ENCODE results near the gene BLZF1. TPM values are rescaled to one million over a fixed set of nuclear protein-coding genes. Genes with fewer than 3 reads are reported as not detected.

BLZF1 gene
- total RNA-seq, 1 experiment from 2014 or later, result 19.6 TPM

- Histone ChIP-seq H3K4me1 (ENCODE audit: control insufficient read depth, insufficient read depth, low read length) (peaks cover 2% of the 10 kb centered on the region; the same call in 1 of the 2 replicates), H3K27ac (ENCODE audit: low read length) (no peak overlapping the region; the same call in 1 of the 2 replicates), H3K27me3 (ENCODE audit: control insufficient read depth, insufficient read depth, low read length) (no peaks in the 10 kb centered on the region), H3K36me3 (ENCODE audit: control insufficient read depth, insufficient read depth, low read length) (no peaks in the 10 kb centered on the region), H3K9me3 (ENCODE audit: control insufficient read depth, insufficient read depth, low read depth, low read length) (no peaks in the 10 kb centered on the region), H3K4me3 (ENCODE audit: low read depth in 2 of 2, low read length in 2 of 2) (no peak overlapping the region)
- intact Hi-C loops (cut with micrococcal nuclease; ENCODE audit: unreplicated experiment), result no loop called here
- in situ Hi-C loops (cut with HindIII; ENCODE audit: low pct_unique_long_range_greater_than_20kb, low sequenced_read_pairs), result no loop called here
- ChIA-PET POLR2A (no interaction called here), CTCF (no interaction called here)
- ATAC-seq, result peak; percentile 62; the same call in 1 of the 2 replicates
- BruUV-seq (replicated peaks), result no TSS peak
- DNase-seq (ENCODE audit: low read depth, low spot score), result no peak
- no peak for TF ChIP-seq POLR2AphosphoS5 (IDR thresholded peaks at IDR 0.05; ENCODE audit: low read depth, low read length)
- no peak for TF ChIP-seq SIN3A (IDR thresholded peaks at IDR 0.05; ENCODE audit: borderline replicate concordance, insufficient read depth, low read depth, low read length)
- TF ChIP-seq REST (IDR thresholded peaks at IDR 0.05; ENCODE audit: insufficient read depth in 1 of 2, low read depth in 2 of 2, low read length in 1 of 2), result no peak
- no peak for TF ChIP-seq CTCF (IDR thresholded peaks at IDR 0.05)
- no peak for TF ChIP-seq TCF7L2 (IDR thresholded peaks at IDR 0.05; ENCODE audit: low read depth, low read length)
Measured at GRCh38 chr1:169326956-169327268, 41.1 kb upstream of the BLZF1 start.

- H3K36me3 ChIP-seq (ENCODE audit: control insufficient read depth, insufficient read depth, low read length), result no peaks in the 10 kb centered on the region
- intact Hi-C loops (cut with micrococcal nuclease; ENCODE audit: unreplicated experiment), result no loop called here
- ChIA-PET CTCF (no interaction called here), POLR2A (no interaction called here)
- H3K4me1 ChIP-seq (ENCODE audit: control insufficient read depth, insufficient read depth, low read length), result peaks cover 2% of the 10 kb centered on the region; the same call in 1 of the 2 replicates
- BruUV-seq (replicated peaks), result no TSS peak
- no peak for DNase-seq (ENCODE audit: low read depth, low spot score)
- H3K27me3 ChIP-seq (ENCODE audit: control insufficient read depth, insufficient read depth, low read length), result no peaks in the 10 kb centered on the region
- in situ Hi-C loops (cut with HindIII; ENCODE audit: low pct_unique_long_range_greater_than_20kb, low sequenced_read_pairs), result no loop called here
- ATAC-seq, result no peak
- TF ChIP-seq REST (IDR thresholded peaks at IDR 0.05; ENCODE audit: insufficient read depth in 1 of 2, low read depth in 2 of 2, low read length in 1 of 2), result no peak
- no peak for TF ChIP-seq CTCF (IDR thresholded peaks at IDR 0.05)
- no peak for TF ChIP-seq POLR2AphosphoS5 (IDR thresholded peaks at IDR 0.05; ENCODE audit: low read depth, low read length)
- TF ChIP-seq SIN3A (IDR thresholded peaks at IDR 0.05; ENCODE audit: borderline replicate concordance, insufficient read depth, low read depth, low read length), result no peak
- TF ChIP-seq TCF7L2 (IDR thresholded peaks at IDR 0.05; ENCODE audit: low read depth, low read length), result no peak
- H3K9me3 ChIP-seq (ENCODE audit: control insufficient read depth, insufficient read depth, low read depth, low read length), result no peaks in the 10 kb centered on the region
- no peak overlapping the region for H3K4me3 ChIP-seq (ENCODE audit: low read depth in 2 of 2, low read length in 2 of 2)
- no peak overlapping the region for H3K27ac ChIP-seq (ENCODE audit: low read length)
Measured at GRCh38 chr1:169327875-169328274, 40.1 kb upstream of the BLZF1 start.
